Activated CD4-positive, alpha-beta T cell treated with anti-CD3 and anti-CD28 coated beads, Interleukin-2, amount 50 U/mL, for 48 hours (primary cell): ENCODE results near the gene COX6B1.
A peak's percentile ranks its signal among the peaks of the same experiment; 100 is the strongest.
"Not testable (repeated sequence)": the region's sequence is repeated elsewhere in the genome, so short reads cannot be mapped to it uniquely, and the experiment has no call there.

Experiments used
- DNase-seq, 2 experiments: peaks; one replicate each; pipeline ENCODE4 v3.0.0-alpha.2; 2020

Gene COX6B1

DNA sequence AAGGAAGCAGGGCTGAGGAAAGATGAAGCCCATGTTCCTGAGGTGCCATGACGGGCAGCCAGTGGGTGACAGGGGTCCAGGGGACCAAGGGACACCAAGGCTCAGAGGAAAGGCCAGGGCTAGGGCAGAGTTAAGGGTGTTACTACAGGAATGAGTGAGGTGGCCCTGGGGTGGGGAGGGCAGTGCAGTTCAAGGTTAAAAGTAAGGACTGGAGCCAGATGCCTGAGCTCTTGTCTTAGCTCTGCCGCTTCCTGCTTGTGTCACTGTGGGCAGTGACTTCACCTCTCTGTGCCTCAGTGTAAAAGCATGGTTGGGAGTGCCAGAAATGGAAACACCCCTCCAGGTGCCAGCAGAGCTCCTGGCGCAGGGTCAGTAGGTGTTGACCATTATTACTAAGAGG lies 11.5 kb upstream of the COX6B1 start:
- DNase-seq = no peak

DNA sequence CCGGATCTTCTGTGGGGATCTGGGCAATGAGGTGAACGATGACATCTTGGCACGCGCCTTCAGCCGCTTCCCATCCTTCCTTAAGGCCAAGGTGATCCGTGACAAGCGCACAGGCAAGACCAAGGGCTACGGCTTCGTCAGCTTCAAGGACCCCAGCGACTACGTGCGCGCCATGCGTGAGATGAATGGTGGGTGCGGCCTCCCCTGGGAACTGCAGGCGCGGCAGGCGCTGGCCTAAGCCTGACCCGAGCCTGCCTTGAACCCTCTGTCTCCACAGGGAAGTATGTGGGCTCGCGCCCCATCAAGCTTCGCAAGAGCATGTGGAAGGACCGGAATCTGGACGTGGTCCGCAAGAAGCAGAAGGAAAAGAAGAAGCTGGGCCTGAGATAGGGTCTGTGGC lies 11.0 kb upstream of the COX6B1 start:
- no peak for DNase-seq

DNA sequence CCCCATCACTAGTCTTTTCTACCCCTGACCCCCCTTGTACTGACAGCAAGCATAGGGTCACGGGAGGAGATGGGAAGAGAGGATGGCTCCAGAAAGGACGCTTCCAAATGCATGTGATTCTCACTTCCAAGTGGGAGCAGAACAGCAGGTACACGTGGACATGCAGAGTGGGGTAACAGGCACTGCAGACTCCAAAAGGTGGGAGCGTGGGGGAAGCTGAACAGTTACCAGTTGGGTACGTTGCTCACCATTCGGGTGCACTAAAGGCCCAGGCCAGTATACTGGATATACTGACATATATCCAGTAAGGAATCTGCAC lies 8.8 kb upstream of the COX6B1 start:
- DNase-seq = no peak

DNA sequence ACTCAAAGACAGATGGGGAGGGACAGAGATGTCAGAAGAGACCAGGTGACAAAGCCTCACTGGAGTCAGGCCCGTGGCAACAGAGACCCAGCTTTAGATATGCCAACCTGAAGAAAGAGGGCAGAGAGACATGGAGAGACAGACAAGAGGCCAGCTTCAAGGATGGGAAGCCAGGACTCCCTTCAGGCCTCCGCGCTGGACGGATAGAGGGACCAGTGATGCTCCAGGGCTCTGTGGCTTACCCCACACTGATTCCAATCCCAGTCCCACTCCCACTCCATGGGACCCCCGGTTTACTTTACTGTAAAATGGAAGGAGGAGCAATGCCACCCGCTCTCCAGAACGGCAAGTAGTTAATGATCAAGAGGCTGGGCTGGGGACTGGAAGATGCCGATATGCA lies 8.3 kb upstream of the COX6B1 start:
- DNase-seq = no peak

DNA sequence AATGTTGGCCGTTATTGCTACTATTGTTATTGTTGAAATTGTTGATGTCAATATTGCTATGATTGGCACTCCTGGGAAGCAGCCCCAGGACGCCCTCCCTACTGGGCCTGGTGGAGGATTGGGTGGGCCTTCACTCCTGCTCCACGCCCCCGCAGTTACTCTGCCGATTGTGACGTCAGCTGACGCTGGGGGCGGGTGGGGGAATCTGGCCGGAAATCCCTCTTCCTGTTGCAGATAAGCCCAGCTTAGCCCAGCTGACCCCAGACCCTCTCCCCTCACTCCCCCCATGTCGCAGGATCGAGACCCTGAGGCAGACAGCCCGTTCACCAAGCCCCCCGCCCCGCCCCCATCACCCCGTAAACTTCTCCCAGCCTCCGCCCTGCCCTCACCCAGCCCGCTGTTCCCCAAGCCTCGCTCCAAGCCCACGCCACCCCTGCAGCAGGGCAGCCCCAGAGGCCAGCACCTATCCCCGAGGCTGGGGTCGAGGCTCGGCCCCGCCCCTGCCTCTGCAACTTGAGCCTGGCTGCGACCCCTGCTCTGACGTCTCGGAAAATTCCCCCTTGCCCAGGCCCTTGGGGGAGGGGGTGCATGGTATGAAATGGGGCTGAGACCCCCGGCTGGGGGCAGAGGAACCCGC lies 6.5 kb upstream of the COX6B1 start, which contains the start of gene ETV2:
Gene ETV2, plus strand, starts transcription at position 231 of the 637 bp plus-strand sequence. CDS start 716 bp downstream, outside the sequence.
- DNase-seq = peak; percentile 37 to 47

DNA sequence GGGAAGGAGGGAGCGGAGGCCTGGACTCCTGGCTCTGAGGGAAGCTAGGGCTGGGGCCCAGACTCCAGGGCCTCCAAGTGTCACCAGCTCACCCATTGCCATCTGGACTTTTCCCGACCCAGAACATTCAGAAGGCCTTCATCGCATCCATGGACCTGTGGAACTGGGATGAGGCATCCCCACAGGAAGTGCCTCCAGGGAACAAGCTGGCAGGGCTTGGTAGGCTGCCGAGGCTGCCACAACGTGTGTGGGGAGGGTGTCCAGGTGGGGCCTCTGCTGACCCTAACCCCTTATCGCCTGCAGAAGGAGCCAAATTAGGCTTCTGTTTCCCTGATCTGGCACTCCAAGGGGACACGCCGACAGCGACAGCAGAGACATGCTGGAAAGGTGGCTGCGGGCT lies 5.8 kb upstream of the COX6B1 start:
- no peak for DNase-seq

DNA sequence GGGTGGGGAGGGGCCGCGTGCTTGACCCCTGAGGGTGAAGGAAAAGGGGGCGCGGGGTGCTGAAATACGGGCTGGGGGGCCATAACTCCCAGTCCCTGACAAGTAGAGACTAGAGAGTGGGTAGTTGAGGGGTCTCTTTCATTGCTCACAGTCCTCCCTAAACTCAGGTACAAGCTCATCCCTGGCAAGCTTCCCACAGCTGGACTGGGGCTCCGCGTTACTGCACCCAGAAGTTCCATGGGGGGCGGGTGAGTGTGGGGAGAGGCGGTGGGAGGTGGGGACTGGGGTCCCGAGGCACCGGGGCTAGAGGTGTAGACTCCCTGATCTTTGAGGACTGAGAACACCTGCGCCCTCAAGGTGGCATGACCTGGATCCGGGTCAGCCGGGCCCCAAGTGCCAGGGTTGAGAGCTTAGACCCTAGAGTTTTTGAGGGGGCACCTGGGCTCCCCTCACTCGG lies 5.3 kb upstream of the COX6B1 start:
- DNase-seq = no peak

DNA sequence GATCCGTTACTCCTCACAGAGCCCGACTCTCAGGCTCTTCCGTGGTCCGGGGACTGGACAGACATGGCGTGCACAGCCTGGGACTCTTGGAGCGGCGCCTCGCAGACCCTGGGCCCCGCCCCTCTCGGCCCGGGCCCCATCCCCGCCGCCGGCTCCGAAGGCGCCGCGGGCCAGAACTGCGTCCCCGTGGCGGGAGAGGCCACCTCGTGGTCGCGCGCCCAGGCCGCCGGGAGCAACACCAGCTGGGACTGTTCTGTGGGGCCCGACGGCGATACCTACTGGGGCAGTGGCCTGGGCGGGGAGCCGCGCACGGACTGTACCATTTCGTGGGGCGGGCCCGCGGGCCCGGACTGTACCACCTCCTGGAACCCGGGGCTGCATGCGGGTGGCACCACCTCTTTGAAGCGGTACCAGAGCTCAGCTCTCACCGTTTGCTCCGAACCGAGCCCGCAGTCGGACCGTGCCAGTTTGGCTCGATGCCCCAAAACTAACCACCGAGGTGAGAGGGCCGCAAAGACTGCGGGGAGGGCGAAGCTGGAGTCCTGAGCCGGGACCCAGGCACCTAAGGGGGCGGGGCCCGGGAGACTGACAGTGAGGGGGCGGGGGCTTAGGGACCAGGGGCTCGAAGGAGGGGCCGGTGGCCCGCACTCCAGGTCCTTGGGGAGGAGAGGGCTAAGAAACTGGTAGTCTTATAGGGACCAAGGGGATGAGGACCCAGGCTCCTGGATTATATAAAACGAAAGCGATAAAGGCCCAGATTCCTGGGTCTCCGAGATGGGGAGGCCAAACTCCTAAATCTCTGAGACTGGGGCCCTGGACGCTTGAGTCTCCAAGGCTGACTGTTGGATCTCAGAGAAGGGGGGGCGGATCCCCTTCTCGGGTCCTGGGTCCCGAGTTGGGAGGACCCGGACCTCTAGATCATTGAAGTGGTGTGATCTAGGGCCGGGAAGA lies 4.6 kb upstream of the COX6B1 start:
- DNase-seq = peak; percentile 83 to 85

DNA sequence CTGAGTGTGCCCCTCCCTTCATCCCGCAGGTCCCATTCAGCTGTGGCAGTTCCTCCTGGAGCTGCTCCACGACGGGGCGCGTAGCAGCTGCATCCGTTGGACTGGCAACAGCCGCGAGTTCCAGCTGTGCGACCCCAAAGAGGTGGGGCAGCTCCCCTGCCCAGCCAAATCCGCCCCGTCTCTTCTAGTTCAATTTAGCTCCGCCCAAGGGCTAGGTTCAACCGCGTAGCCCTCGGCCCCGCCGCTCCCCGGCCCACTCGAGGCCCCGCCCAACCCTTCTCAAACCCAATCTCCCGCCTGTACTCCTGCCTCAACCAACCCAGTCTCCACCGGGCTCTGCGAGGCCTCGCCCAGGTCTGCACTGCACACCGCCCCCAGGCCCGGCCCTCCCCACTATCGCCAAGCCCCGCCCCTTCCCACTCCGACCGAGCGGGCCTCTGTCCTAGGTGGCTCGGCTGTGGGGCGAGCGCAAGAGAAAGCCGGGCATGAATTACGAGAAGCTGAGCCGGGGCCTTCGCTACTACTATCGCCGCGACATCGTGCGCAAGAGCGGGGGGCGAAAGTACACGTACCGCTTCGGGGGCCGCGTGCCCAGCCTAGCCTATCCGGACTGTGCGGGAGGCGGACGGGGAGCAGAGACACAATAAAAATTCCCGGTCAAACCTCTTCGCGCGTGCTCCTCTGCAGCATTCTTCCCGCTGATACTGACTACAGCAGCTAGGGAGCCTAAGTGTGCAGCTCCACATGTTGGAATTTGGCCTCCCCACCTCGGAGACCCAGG lies 3.7 kb upstream of the COX6B1 start:
- DNase-seq = peak; percentile 98

DNA sequence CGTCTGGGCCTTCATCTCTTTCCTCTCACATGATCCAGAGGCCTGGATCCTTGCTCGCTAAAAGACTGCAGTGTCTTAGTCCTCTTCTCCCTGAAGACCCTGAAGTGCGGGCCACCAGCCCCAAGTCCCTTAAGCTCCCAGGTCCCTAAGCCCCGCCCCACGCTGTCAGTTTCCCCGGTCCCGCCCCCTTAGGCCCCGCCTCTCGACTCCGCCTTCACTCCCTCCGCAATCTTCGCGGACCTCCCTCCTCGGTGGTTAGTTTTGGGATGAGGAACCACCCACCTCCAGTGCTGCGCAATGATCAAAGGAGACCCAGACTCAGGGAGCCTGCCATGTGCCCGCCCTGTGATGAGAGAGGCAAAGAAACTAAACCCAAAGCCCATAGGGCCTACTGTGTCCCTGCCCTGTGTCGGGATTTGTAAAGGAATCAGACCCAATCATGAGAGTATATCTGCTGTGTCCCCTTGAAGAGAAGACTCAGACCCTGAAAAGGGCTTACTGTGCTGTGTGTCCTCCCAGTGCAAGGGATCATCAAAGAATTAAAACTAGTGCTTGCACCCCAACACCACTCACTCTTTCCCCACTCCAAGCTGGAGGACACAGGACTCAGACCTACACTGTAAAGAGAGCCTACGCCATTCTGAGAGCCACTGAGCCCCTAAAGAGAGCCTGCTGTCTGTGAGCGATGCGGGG lies 3.0 kb upstream of the COX6B1 start:
- DNase-seq = peak; percentile 95

DNA sequence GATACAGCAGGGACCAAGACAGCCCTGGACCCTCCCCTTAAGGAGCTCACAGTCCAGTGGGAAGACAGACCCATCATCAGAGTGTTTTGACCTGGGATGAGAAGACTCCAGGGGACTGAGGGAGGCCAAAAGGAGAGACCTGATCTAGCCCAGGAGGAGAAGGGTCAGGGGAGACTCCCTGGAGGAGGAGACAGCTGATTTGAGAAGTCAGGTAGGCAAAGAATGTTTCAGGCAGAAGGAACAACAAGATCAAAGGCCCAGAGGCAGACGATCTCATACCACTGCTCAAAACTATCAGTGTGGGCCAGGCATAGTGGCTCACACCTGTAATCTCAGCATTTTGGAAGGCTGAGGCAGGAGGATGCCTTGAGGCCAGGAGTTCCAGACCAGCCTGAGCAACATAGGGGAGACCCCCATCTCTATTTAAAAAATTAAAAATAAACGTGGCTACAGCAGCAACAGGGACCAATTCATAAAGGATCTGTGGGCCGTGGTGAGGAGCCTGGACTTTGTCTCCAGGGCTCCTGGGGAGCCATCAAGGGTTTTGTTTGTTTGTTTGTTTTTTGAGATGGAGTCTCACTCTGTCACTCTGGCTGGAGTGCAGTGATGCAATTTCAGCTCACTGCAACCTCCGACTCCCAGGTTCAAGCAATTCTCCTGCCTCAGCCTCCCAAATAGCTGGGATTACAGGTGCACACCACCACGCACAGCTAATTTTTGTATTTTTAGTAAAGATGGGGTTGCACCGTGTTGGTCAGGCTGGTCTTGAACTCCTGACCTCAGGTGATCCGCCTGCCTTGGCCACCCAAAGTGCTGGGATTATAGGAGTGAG lies 2.2 kb upstream of the COX6B1 start:
- no peak for DNase-seq

DNA sequence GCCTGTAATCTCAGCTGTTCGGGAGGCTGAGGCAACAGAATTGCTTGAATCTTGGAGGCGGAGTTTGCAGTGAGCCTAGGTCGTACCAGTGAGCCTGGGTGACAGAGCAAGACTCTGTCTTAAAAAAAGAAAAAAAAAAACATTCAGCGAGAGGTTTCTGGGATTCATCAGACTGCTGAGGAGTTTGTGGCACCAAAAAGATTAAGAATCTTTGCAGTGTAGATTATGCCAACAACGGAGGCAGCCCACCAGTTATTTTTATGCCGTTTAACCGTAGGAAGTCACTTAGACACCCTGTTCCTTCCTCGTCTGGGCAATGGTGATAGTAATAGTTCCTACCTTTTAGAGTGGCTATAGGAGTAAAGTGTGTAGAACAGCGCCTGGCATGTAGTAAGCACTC lies 2.5 kb downstream of the COX6B1 start:
- no peak for DNase-seq

DNA sequence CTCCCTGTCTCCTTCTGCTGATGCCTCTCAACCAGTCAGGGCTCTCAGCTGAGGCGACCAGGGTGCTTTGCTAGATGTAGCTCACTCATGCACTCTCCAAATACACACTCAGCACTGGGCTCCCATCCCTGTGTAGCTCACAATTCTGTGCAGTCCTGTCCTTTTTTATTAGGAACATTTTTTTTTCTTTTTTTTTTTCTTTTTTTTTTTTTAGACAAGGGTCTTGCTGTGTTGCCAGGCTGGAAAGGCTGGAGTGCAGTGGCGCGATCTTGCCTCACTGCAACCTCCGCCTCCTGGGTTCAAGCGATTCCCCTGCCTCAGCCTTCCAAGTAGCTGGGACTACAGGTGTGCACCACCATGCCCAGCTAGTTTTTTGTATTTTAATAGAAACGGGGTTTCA lies 6.7 kb downstream of the COX6B1 start:
- DNase-seq = not testable (repeated sequence)

DNA sequence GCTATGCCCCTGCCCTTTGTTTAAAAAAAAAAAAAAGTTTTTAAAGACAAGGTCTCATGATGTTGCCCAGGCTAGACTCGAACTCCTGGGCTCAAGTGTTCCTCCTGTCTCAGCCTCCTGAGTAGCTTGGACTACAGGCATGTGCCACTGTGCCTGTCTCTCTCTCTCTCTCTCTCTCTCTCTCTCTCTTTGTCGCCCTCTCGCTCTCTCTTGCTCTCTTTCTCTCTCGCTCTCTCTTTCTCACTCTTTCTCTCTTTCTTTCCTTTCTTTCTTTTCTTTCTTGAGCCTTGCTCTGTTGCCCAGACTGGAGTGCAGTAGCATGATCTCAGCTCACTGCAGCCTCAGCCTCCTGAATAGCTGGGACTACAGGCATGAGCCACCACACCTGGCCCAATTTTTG lies 7.5 kb downstream of the COX6B1 start:
- no peak for DNase-seq

DNA sequence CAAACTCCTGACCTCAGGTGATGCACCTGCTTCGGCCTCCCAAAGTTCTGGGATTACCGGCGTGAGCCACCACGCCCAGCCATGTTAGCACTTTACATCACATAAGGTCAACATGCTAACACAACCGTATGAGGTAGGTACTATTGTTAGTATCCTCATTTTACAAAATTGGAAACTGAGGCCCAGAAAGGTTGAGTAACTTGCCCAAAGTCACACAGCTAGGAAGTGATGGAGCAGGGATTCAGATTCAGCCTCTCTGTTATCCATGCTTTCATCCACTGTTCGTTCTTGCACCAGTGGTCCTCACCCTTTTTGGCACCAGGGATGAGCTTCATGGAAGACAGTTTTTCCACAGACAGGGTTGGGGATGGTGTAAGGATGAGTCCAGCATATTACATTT lies 8.6 kb downstream of the COX6B1 start:
- no peak for DNase-seq

DNA sequence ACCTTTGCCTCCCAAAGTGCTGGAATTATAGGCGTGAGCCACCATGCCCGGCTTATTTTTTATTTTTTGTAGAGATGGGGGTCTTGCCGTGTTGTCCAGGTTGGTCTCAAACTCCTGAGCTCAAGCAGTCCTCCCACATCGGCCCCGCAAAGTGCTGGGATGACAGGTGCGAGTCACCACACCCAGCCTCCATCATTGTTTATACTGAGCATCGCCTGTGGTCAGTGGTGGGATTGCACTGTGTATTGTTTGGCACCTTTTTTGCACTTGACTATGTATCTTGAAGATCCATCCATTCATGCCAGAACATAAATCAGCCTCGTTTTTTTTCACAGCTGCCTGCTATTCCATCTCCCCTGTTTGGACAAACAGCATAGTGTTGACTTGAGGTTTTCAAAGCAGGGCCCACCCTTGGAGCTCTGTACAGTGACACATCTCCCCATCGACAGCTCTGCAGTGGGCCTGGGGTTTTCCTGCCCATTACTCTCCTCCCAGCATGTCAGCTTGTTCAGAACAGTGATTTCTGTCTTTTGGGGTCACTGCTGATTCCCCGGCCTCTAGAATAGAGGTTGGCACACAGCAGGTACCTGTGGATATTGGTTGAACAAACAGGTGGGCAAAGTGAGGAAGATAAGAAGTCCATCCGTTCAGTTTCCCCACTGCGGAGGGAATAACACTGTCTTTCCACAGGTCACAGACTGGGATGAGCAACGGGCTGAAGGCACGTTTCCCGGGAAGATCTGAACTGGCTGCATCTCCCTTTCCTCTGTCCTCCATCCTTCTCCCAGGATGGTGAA lies 10.0 kb downstream of the COX6B1 start:
- no peak for DNase-seq

DNA sequence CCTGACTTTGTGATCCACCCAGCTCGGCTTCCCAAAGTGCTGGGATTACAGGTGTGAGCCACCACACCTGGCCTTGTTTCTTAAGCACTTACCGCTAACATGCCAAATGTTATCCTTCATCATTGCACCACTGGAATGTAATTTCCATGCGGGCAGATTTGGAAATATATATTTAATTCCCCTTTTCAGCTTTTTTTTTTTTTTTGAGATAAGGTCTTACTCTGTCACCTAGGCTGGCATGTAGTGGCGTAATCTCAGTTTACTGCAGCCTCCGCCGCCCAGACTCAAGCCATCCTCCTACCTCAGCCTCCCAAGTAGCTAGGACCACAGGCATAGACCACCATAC lies 13.8 kb downstream of the COX6B1 start:
- DNase-seq = no peak

DNA sequence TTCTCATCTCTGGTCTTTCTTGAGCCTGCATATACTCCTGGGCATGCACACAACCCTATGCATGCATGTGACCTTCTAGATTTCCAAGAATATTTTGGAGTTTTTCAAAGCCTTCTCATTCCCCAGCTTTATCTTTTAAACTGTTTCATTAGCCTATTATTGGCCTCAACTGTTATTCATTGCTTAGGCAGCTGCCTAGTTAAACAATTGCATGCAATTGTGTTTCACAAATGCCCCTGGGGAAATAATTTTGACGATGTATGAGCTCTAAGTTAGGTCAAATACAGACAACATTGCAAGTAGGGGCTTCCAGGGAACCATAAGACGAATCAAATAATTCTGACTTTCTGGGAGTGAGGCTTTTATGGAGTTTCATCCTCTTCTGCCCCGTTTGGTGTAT lies 15.9 kb downstream of the COX6B1 start:
- DNase-seq = no peak

DNA sequence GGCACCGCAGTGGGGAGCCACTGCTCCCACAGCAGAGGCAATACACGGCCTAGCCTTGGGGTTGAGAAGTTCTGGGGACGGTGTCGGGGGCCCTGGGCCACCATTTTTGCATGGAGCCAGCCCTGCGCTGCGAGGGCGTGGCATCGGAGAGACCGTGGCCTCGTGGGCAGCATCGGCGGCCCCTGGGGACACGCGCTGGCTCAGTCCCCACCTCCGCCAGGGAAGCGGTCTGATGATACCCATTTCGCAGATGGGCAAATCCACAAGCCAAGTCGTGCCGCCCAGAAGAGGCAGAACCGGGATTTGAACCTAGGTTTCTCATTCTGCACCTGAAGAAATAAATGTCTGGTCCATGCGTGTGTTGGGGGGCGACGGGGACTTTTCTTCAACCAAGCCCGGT lies 17.0 kb downstream of the COX6B1 start:
- DNase-seq = no peak

DNA sequence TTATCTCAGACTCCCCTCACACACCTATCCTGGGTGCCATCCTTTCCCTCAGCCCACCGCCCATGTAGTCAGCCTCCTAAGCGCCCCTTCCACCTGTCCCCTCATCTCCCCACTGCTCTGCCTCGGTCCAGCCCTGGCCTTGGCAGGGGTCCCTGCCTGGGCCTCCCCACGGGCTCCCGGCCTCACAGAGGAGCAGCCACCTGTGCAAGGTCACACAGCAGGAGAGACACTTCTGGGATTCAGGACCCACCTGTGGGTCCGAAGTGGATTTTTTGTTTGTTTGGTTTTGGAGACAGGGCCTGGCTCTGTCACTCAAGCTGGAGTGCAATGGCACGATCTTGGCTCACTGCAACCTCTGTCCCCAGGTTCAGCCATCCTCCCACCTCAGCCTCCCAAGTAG lies 17.5 kb downstream of the COX6B1 start:
- DNase-seq = no peak

DNA sequence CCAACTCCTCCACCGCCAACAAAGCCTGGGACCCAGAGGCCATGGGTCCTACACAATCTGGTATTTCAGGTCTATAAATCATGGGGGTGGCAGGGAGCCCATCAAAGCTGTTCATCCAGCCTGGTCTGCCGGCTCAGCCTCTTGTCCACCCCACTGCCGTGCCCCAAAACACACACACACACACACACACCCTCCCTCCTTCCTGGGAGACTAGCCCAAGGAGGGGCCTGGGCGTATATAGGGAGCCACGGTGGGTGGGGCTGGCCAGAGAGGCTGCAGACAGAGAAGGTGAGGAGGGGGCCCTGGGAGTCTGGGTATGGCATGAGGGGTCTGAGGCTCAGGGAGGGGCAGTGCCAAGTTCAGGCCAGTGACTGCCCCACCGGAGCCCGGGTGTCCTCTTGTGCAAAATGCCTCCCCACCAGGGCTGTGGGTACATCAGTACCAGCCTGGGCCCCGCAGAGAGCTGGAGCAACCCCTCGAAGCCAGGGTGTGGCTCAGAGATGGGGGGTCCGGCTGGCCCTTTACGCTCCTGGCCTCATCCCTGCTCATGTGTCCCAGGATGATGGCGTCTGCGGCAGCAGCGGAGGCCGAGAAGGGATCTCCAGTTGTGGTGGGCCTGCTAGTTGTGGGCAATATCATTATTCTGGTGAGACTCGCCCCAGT lies 18.3 kb downstream of the COX6B1 start, which contains the start of gene UPK1A:
Gene UPK1A, plus strand, starts transcription at position 267 of the 663 bp plus-strand sequence. Its CDS starts 296 bp downstream, at position 563.
- no peak for DNase-seq
